Measurements from ENCODE around the gene AEBP2.

- TF ChIP-seq CTCF (IDR thresholded peaks at IDR 0.05; ENCODE audit: low read length) = no peak
- TF ChIP-seq EZH2 (optimal IDR thresholded peaks at IDR 0.05; ENCODE audit: low read depth, low read length) = no peak
- no peak for TF ChIP-seq EZH2phosphoT487 (IDR thresholded peaks at IDR 0.05; ENCODE audit: low read length)
These were observed 15.5 kb downstream of the AEBP2 start for GRCh38 chr12:19454837-19455236.
